ENCODE data around the gene NLK. TPM values are rescaled to one million over a fixed set of nuclear protein-coding genes. Genes with fewer than 3 reads are reported as not detected.
"Not testable (repeated sequence)": the region's sequence is repeated elsewhere in the genome, so short reads cannot be mapped to it uniquely, and the experiment has no call there.

Gene NLK

GRCh38 chr17:28235066-28235700 lies 192.7 kb downstream of the NLK start:
- not testable (repeated sequence) for H3K4me3 ChIP-seq (ENCODE audit: low read length); H3K9me3 ChIP-seq (replicated peaks; ENCODE audit: low read length); H3K9ac ChIP-seq (ENCODE audit: low read depth, low read length); H3K4me1 ChIP-seq (ENCODE audit: control insufficient read depth, insufficient read depth, low read length); H3K36me3 ChIP-seq (ENCODE audit: insufficient read depth, low read length); H3K4me2 ChIP-seq (ENCODE audit: low read length)
- H3K27me3 ChIP-seq (ENCODE audit: control insufficient read depth, insufficient read depth, low read length): peaks cover 55% of the 10 kb centered on the region

- H3K4me3 ChIP-seq (ENCODE audit: low read length); H3K9ac ChIP-seq (ENCODE audit: low read depth, low read length); H3K4me2 ChIP-seq (ENCODE audit: low read length); H3K4me1 ChIP-seq (ENCODE audit: control insufficient read depth, insufficient read depth, low read length); H3K36me3 ChIP-seq (ENCODE audit: insufficient read depth, low read length); H3K9me3 ChIP-seq (replicated peaks; ENCODE audit: low read length): not testable (repeated sequence)
- peaks cover 57% of the 10 kb centered on the region for H3K27me3 ChIP-seq (ENCODE audit: control insufficient read depth, insufficient read depth, low read length)
These were observed 193.7 kb downstream of the NLK start for GRCh38 chr17:28236033-28236653.

- peaks cover 57% of the 10 kb centered on the region for H3K27me3 ChIP-seq (ENCODE audit: control insufficient read depth, insufficient read depth, low read length)
- not testable (repeated sequence) for H3K4me1 ChIP-seq (ENCODE audit: control insufficient read depth, insufficient read depth, low read length); H3K36me3 ChIP-seq (ENCODE audit: insufficient read depth, low read length); H3K4me3 ChIP-seq (ENCODE audit: low read length); H3K9ac ChIP-seq (ENCODE audit: low read depth, low read length); H3K9me3 ChIP-seq (replicated peaks; ENCODE audit: low read length); H3K4me2 ChIP-seq (ENCODE audit: low read length)
These were observed 196.2 kb downstream of the NLK start for GRCh38 chr17:28238547-28239270.

GRCh38 chr17:28239271-28239624 lies 196.8 kb downstream of the NLK start:
- Histone ChIP-seq H3K27me3 (ENCODE audit: control insufficient read depth, insufficient read depth, low read length) (peaks cover 55% of the 10 kb centered on the region), H3K9me3 (replicated peaks; ENCODE audit: low read length) (no peaks in the 10 kb centered on the region)

GRCh38 chr17:28240688-28241340 lies 198.3 kb downstream of the NLK start:
- Histone ChIP-seq H3K9me3 (replicated peaks; ENCODE audit: low read length) (no peaks in the 10 kb centered on the region), H3K4me3 (ENCODE audit: low read length) (no peak overlapping the region), H3K4me1 (ENCODE audit: control insufficient read depth, insufficient read depth, low read length) (no peaks in the 10 kb centered on the region)

More at GRCh38 chr17:28239271-28239624, 196.8 kb downstream of the NLK start:
- H3K36me3 ChIP-seq (ENCODE audit: insufficient read depth, low read length): no peaks in the 10 kb centered on the region
- no peak overlapping the region for H3K9ac ChIP-seq (ENCODE audit: low read depth, low read length)
- H3K4me3 ChIP-seq (ENCODE audit: low read length): no peak overlapping the region
- H3K4me2 ChIP-seq (ENCODE audit: low read length): no peak overlapping the region
- H3K4me1 ChIP-seq (ENCODE audit: control insufficient read depth, insufficient read depth, low read length): no peaks in the 10 kb centered on the region

GRCh38 chr17:28242791-28243190 lies 200.3 kb downstream of the NLK start:
- Histone ChIP-seq H3K4me2 (ENCODE audit: low read length) (no peak overlapping the region), H3K4me1 (ENCODE audit: control insufficient read depth, insufficient read depth, low read length) (no peaks in the 10 kb centered on the region), H3K4me3 (ENCODE audit: low read length) (no peak overlapping the region), H3K36me3 (ENCODE audit: insufficient read depth, low read length) (no peaks in the 10 kb centered on the region), H3K9me3 (replicated peaks; ENCODE audit: low read length) (no peaks in the 10 kb centered on the region), H3K9ac (ENCODE audit: low read depth, low read length) (no peak overlapping the region), H3K27me3 (ENCODE audit: control insufficient read depth, insufficient read depth, low read length) (peaks cover 65% of the 10 kb centered on the region)

More at GRCh38 chr17:28240688-28241340, 198.3 kb downstream of the NLK start:
- no peak overlapping the region for H3K9ac ChIP-seq (ENCODE audit: low read depth, low read length)
- no peak overlapping the region for H3K4me2 ChIP-seq (ENCODE audit: low read length)
- peaks cover 55% of the 10 kb centered on the region for H3K27me3 ChIP-seq (ENCODE audit: control insufficient read depth, insufficient read depth, low read length)
- no peaks in the 10 kb centered on the region for H3K36me3 ChIP-seq (ENCODE audit: insufficient read depth, low read length)

GRCh38 chr17:28243268-28243667 lies 200.8 kb downstream of the NLK start:
- not testable (repeated sequence) for H3K9ac ChIP-seq (ENCODE audit: low read depth, low read length); H3K9me3 ChIP-seq (replicated peaks; ENCODE audit: low read length); H3K4me1 ChIP-seq (ENCODE audit: control insufficient read depth, insufficient read depth, low read length); H3K4me2 ChIP-seq (ENCODE audit: low read length); H3K4me3 ChIP-seq (ENCODE audit: low read length); H3K36me3 ChIP-seq (ENCODE audit: insufficient read depth, low read length)
- peaks cover 68% of the 10 kb centered on the region for H3K27me3 ChIP-seq (ENCODE audit: control insufficient read depth, insufficient read depth, low read length)

- no peaks in the 10 kb centered on the region for H3K9me3 ChIP-seq (replicated peaks; ENCODE audit: low read length)
- no peaks in the 10 kb centered on the region for H3K4me1 ChIP-seq (ENCODE audit: control insufficient read depth, insufficient read depth, low read length)
- H3K36me3 ChIP-seq (ENCODE audit: insufficient read depth, low read length): no peaks in the 10 kb centered on the region
- H3K27me3 ChIP-seq (ENCODE audit: control insufficient read depth, insufficient read depth, low read length): peaks cover 77% of the 10 kb centered on the region
- no peak overlapping the region for H3K9ac ChIP-seq (ENCODE audit: low read depth, low read length)
- H3K4me2 ChIP-seq (ENCODE audit: low read length): no peak overlapping the region
- no peak overlapping the region for H3K4me3 ChIP-seq (ENCODE audit: low read length)
These were observed 202.0 kb downstream of the NLK start for GRCh38 chr17:28244446-28244845.

Small RNAs within 50 kb of the gene (small RNA-seq; reads per million reads assigned to genes)
- gene RF00006 (not detected), gene RF00156 (not detected), gene RF00601 (0.21 reads per million), gene RPS29P22 (not detected)

Data from skeletal muscle satellite cell (primary cell).